ENCODE measurements around the gene BTD. TPM values are rescaled to one million over a fixed set of nuclear protein-coding genes. Genes with fewer than 3 reads are reported as not detected.

The BTD gene
- total RNA-seq, 2 experiments from 2014 or later: 3.8 to 4.0 TPM

DNA sequence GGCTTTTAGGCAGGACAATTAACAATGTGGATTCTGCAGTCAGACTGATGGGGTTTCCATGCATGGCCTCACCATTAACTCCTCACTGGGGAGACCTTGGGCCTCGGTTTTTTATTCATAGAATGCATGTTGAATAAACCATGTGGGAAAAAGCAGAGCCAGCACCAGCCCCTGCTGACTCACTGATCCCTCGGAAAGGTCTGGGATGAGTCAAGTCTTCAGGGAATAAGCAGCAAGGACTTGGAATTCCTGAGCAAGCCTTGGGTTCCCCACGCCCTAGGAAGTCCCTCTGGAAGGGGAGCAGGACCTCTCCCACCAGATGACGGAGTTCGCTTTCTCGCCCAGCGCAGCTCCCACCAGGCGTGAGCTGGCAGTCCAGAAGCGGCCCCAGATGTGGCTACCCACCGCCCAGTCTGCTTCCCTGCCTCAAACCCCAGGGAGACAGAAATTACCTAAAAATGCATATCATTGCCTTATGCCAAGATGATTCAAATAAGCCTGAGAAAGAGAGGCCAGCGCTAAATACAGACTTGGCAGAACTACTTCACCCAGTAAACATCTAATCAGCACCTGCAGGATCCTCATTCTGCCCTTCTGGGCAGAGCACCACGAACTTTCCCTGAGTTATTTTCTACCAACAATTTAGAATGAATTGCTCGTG, 45.4 kb downstream of the BTD start:
- peak; percentile 53 for ATAC-seq
- Mint-ChIP-seq H3K4me3 (no peak overlapping the region), H3K4me1 (ENCODE audit: low read depth) (peaks cover 41% of the 10 kb centered on the region), H3K27me3 (peaks cover 15% of the 10 kb centered on the region), H3K9me3 (peaks cover 5% of the 10 kb centered on the region), H3K27ac (peak overlapping the region; percentile 86), H3K36me3 (ENCODE audit: low read depth) (peaks cover 15% of the 10 kb centered on the region)
- intact Hi-C loops (cut with micrococcal nuclease): no loop called here
- ChIA-PET CTCF (interaction anchor here (1.6 to 3.1 kb wide), 3 partner anchors 10 to 17 kb away, joined by 3 to 9 read pairs (median 6); no protein-coding TSS in a partner anchor), POLR2A (interaction anchor here (0.8 to 1.5 kb wide), 3 partner anchors 11 to 12 kb away, joined by 3 to 4 read pairs (median 3); no protein-coding TSS in a partner anchor)
- TF ChIP-seq, protein P1, sequence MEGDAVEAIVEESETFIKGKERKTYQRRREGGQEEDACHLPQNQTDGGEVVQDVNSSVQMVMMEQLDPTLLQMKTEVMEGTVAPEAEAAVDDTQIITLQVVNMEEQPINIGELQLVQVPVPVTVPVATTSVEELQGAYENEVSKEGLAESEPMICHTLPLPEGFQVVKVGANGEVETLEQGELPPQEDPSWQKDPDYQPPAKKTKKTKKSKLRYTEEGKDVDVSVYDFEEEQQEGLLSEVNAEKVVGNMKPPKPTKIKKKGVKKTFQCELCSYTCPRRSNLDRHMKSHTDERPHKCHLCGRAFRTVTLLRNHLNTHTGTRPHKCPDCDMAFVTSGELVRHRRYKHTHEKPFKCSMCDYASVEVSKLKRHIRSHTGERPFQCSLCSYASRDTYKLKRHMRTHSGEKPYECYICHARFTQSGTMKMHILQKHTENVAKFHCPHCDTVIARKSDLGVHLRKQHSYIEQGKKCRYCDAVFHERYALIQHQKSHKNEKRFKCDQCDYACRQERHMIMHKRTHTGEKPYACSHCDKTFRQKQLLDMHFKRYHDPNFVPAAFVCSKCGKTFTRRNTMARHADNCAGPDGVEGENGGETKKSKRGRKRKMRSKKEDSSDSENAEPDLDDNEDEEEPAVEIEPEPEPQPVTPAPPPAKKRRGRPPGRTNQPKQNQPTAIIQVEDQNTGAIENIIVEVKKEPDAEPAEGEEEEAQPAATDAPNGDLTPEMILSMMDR (IDR thresholded peaks at IDR 0.05): no peak
- DNase-seq: peak; percentile 23

DNA sequence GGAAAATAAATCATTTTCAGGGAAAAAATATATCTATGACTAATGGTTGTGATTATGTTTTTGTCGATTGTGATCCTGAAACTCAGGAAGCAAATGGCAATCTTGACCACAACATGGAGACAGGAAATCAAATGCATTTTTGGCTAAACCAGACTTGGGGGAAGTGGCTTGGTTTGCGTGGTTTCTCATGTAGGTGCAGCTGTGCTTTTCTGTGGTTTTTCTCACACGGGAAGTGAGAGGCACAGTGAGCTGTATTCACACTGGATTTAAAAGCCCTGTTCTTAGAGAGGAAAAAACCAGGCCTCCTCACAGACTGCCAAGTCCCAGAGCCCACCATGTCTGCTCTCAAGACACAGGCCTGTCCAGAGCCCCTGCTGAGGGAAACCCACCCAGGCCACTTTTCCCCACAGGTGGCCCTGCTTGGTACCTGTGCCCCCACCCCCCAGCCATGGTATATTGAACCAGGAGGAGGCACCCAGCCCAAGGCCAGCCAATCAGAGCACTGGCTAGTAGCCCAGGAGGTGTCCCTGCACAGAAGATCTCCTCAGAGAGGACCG, 46.1 kb downstream of the BTD start:
- H3K9me3 Mint-ChIP-seq: peaks cover 5% of the 10 kb centered on the region
- peak; percentile 86 for DNase-seq
- peak; percentile 91 for ATAC-seq
- POLR2A ChIA-PET: interaction anchor here (0.8 to 1.5 kb wide), 3 partner anchors 10 to 12 kb away, joined by 3 to 4 read pairs (median 3); no protein-coding TSS in a partner anchor
- H3K4me3 Mint-ChIP-seq: peak overlapping the region; percentile 40
- peaks cover 15% of the 10 kb centered on the region for H3K27me3 Mint-ChIP-seq
- CTCF ChIA-PET: interaction anchor here (1.1 to 3.1 kb wide), 3 partner anchors 11 to 22 kb away, joined by 3 to 9 read pairs (median 6); no protein-coding TSS in a partner anchor
- peaks cover 12% of the 10 kb centered on the region for H3K36me3 Mint-ChIP-seq (ENCODE audit: low read depth)
- H3K27ac Mint-ChIP-seq: peak overlapping the region; percentile 86
- peaks cover 41% of the 10 kb centered on the region for H3K4me1 Mint-ChIP-seq (ENCODE audit: low read depth)
- intact Hi-C loops (cut with micrococcal nuclease): no loop called here
- TF ChIP-seq, protein P1 (IDR thresholded peaks at IDR 0.05): no peak

DNA sequence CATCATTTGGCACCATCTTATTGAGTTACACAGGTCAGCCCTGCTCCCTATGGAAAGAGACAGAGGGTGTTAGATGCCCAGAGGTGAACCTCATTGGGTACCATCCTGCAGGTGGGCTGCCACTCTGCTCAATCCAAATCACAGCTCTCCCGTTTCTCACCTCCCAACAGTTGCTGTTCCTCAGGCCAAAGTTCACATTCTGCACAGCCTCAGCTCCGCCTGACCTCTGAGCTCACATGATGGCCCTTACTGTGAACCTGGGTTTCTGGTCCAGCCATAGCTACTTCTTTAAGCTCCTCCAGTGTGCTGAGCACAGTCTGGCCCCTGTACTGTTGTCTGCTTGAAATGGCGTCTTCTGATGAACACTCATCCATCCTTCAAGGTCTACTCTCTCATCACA, 47.8 kb downstream of the BTD start:
- ChIA-PET POLR2A (no interaction called here), CTCF (interaction anchor here (0.7 to 1.1 kb wide), 3 partner anchors 19 to 162 kb away, joined by 3 read pairs; no protein-coding TSS in a partner anchor)
- Mint-ChIP-seq H3K27ac (no peak overlapping the region), H3K27me3 (peaks cover 15% of the 10 kb centered on the region), H3K9me3 (peaks cover 5% of the 10 kb centered on the region), H3K4me1 (ENCODE audit: low read depth) (peaks cover 41% of the 10 kb centered on the region), H3K4me3 (no peak overlapping the region), H3K36me3 (ENCODE audit: low read depth) (peaks cover 10% of the 10 kb centered on the region)
- ATAC-seq (no peak), DNase-seq (no peak)
- TF ChIP-seq, protein P1 (IDR thresholded peaks at IDR 0.05): no peak
- intact Hi-C loops (cut with micrococcal nuclease): no loop called here

DNA sequence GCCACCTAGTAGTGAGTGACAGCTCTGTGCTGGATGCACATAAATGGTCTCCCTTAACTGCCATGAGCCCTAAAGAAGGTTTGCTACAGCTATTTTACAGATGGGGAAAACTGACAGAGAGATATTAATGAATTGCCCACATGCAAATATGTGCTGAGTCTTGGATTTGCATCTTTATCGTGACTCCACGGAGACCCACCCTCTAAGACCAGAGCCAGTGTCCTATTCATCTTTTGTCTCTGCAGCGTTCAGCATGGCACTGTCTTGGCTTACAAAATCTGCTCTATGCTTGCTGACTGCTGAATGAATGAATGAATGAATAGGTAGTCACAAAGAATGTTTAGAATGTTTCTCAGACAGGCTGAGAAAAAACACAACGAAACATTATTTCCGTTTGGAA, 48.3 kb downstream of the BTD start:
- POLR2A ChIA-PET: no interaction called here
- H3K36me3 Mint-ChIP-seq (ENCODE audit: low read depth): peaks cover 10% of the 10 kb centered on the region
- ATAC-seq (no peak), DNase-seq (no peak)
- intact Hi-C loops (cut with micrococcal nuclease): no loop called here
- H3K27me3 Mint-ChIP-seq: peaks cover 15% of the 10 kb centered on the region
- H3K9me3 Mint-ChIP-seq: peaks cover 6% of the 10 kb centered on the region
- peaks cover 41% of the 10 kb centered on the region for H3K4me1 Mint-ChIP-seq (ENCODE audit: low read depth)
- CTCF ChIA-PET: interaction anchor here (0.7 to 1.8 kb wide), 4 partner anchors 19 to 539 kb away, joined by 3 to 5 read pairs (median 3); no protein-coding TSS in a partner anchor
- H3K4me3 Mint-ChIP-seq: no peak overlapping the region
- TF ChIP-seq, protein P1 (IDR thresholded peaks at IDR 0.05): no peak
- no peak overlapping the region for H3K27ac Mint-ChIP-seq

DNA sequence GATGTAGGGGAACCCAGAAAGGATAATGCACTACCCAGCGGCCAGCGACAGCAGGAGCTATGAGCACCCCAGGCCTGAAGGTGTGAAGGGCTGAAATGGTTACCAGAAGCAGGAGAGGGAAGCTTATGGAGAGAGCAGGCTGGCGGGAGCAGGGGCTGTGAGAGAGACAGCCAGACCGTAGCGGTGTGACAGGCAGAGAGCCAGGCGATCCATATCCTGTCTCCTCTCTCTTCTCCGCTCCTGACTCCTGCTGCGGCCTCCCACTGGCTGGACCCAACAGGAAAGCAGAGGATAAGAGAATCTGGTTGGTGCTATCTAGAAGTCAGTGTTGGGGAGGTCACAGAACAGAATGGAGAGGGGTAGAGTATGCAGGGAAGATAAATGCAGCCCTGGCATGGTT, 49.9 kb downstream of the BTD start:
- peaks cover 11% of the 10 kb centered on the region for H3K36me3 Mint-ChIP-seq (ENCODE audit: low read depth)
- TF ChIP-seq, protein P1 (IDR thresholded peaks at IDR 0.05): no peak
- no peak overlapping the region for H3K27ac Mint-ChIP-seq
- POLR2A ChIA-PET: interaction anchor here (1.1 kb wide), 1 partner anchor 18 kb away, joined by 3 read pairs; no protein-coding TSS in a partner anchor
- DNase-seq: no peak
- intact Hi-C loops (cut with micrococcal nuclease): no loop called here
- peaks cover 13% of the 10 kb centered on the region for H3K9me3 Mint-ChIP-seq
- H3K27me3 Mint-ChIP-seq: peaks cover 15% of the 10 kb centered on the region
- CTCF ChIA-PET: interaction anchor here (1.8 kb wide), 1 partner anchor 21 kb away, joined by 5 read pairs; no protein-coding TSS in a partner anchor
- H3K4me3 Mint-ChIP-seq: no peak overlapping the region
- no peak for ATAC-seq
- peaks cover 33% of the 10 kb centered on the region for H3K4me1 Mint-ChIP-seq (ENCODE audit: low read depth)

Data from activated CD8-positive, alpha-beta T cell treated with anti-CD3 and anti-CD28 coated beads for 36 hours (primary cell).